Hematopoietic multipotent progenitor cell treated with erythropoietin and hydrocortisone succinate and interleukin-3 and kit ligand, for 6 days (in vitro differentiated cells): ENCODE measurements around the gene TMEM132D.

Source experiments
- DNase-seq: peaks from one replicate; pipeline ENCODE4 v3.0.0-alpha.2; 2015

The TMEM132D gene

GRCh38 chr12:129152351-129153104, 751.3 kb downstream of the TMEM132D start:
- no peak for DNase-seq

GRCh38 chr12:129150721-129151120, 753.1 kb downstream of the TMEM132D start:
- no peak for DNase-seq

GRCh38 chr12:129145381-129145780, 758.4 kb downstream of the TMEM132D start:
- no peak for DNase-seq

- no peak for DNase-seq
These were observed 765.0 kb downstream of the TMEM132D start for GRCh38 chr12:129138776-129139175.

GRCh38 chr12:129136694-129137325, 767.0 kb downstream of the TMEM132D start:
- DNase-seq: no peak

DNA sequence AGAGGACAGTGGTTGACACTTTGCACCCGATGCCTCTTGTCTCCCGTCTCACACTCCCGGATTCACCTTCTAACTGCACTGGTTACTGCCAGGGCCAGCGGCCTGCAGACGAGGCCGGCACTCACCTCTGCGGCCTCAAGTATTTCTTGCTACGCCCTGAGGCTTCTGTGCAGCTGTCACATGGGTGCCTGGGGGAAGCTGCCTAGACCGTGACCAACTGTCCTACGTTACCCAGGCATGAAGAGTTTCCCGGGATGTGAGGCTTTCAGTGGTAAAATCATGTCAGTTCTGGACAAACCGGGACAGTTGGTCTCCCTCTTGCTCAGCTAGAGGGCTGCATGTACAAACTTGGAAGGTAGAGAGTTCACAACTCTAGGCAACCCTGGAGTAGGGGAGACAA, 776.1 kb downstream of the TMEM132D start:
- DNase-seq: no peak

- DNase-seq: no peak
These were observed 776.6 kb downstream of the TMEM132D start for GRCh38 chr12:129127211-129127610.

DNA sequence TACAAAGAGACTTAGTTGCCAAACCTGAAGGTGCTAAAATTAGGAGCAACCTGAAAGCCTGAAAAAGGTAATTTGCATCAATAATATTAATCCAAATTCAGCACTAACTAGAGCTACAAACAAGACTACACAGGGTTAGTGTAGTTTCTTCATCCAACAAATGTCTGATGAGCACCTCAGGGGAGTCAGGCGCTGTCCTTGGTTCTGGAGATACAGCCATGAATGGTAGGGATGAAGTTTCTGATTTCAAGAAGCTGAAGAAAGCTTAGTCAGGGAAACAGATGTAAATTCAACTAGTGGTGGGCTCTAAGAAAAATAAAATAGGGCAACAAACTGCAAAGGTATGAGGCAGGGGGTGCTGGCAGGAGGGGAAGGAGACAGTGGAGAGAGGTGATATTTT, 784.3 kb downstream of the TMEM132D start:
- no peak for DNase-seq

- DNase-seq: no peak
These were observed 788.3 kb downstream of the TMEM132D start for GRCh38 chr12:129115558-129115957.

DNA sequence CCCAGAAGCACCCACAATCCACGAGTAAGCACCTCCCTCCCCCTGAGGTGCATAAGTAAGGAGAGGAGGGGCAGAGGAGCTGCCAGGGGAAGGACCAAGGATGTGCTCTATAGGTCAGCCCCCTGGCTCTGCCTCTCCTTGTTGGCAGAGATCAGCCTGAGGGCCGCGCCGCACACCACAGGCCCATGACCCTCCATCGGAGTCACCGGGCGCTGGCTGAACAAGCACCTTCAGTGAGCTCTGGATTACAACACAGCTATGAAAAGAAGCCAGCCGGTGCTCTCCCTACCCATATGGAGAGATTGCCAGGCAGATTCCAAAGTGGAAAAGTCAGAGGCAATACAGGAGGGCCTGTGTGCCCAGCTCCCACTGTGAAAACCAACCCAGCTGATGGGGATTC, 793.2 kb downstream of the TMEM132D start:
- DNase-seq: no peak

DNA sequence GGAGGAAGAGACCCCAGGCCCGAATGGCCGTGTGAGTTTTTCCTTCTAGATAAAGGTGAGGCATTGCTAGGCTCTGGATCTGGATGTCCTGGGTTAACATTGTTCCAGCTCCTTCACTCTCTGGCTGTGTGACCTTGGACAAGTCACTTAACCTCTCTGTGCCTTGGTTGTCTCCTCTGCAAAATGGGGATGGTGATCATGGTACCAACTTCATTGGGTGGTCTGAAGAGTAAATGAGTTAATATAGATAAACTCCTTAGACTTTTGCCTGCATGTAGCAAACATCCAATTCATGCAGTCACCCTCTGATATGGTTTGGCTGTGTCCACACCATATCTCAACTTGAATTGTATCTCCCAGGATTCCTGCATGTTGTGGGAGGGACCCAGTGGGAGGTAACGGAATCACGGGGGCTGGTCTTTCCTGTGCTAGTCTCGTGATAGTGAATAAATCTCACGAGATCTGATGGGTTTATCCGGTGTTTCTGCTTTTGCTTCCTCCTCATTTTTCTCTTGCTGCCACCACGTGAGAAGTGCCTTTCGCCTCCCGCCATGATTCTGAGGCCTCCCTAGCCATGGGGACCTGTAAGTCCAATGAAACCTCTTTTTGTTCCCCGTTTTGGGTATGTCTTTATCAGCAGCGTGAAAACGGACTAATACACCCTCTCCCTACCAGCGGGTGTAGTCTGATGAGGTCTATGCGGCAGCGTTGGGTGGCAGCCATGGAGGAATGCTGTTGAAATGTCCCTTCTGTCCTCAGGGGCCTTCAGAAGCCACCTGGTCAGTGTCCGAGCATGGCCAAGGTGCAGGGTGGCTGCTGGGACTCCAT, 794.4 kb downstream of the TMEM132D start:
- DNase-seq: no peak

GRCh38 chr12:129106772-129107171, 797.1 kb downstream of the TMEM132D start:
- DNase-seq: no peak

DNA sequence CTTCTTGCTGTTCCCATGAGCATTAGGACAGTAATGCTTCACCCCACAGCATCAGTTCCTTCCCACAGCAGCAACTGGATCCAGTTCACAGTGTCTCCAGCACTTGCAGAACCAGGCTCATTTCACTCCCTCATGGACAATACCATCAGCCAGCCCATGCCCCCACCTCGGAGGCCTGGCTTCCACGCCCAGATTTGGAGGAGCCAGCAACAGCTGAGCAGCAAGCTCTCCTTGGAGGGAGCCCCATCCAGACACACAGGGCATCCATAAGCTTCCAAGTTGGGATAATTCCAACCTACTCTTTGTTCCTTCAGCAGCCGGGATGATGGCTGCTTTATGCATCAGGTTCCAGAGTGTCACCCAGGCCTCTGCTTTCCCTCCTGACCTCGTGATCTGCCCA, 800.6 kb downstream of the TMEM132D start:
- no peak for DNase-seq

- DNase-seq: no peak
These were observed 801.6 kb downstream of the TMEM132D start for GRCh38 chr12:129102233-129102632.

DNA sequence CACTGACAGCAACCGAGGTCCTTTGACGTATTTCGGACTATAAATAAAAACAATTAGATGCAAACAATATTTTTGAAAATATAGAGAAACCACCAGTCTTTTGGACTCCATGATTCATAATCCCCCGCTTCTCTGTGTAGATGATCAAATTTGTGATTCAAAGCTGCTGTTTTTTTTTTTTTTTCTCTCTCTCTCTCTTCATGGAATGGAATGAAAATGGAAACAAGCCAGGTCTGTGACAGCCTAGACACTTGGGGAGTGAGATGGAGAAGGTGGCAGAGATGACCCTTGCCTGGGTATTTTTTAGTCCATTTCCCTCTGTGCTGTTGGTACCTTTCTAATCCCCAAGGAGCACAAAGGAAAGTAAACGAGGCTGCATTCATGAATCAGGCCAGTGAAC, 802.0 kb downstream of the TMEM132D start:
- no peak for DNase-seq

- no peak for DNase-seq
These were observed 802.4 kb downstream of the TMEM132D start for GRCh38 chr12:129101404-129101803.

DNA sequence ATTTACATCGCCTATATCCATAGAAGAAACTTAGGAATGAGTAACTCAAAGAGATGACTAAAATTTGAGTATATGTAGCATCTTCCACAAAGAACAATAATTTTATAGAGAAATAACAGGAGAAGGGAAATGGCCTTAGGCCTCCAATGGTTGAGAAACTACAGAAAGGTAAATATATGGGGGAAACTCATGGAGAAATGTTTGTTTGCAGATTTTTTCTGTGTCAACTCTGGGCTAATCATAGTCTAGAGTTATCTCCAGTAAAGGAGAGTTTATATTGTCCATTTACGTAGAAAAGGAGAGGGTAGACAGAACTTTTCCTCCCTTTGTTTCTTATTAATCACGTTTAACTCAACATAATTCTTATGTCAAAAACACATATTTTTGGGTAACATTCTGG, 806.4 kb downstream of the TMEM132D start:
- no peak for DNase-seq

- no peak for DNase-seq
These were observed 806.9 kb downstream of the TMEM132D start for GRCh38 chr12:129096968-129097367.

DNA sequence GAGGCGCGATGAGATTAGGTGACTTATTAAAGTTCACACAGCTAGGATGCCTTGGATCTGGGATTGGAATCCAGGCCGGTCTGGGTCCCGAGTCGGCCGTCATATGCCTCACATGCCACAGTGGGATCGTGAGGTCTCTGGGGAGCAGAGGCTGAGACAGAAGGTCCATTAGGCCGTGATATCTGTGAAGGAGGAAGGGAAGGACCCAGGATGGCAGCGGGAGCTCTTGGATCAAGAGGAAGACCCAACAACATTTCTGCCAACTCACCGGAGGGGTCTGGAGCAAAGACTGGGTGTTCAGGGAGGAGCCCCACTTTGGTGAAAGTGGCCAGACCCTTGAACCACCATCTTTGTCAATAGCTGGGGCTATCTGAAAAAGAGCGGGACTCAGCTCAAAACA, 807.6 kb downstream of the TMEM132D start:
- no peak for DNase-seq

DNA sequence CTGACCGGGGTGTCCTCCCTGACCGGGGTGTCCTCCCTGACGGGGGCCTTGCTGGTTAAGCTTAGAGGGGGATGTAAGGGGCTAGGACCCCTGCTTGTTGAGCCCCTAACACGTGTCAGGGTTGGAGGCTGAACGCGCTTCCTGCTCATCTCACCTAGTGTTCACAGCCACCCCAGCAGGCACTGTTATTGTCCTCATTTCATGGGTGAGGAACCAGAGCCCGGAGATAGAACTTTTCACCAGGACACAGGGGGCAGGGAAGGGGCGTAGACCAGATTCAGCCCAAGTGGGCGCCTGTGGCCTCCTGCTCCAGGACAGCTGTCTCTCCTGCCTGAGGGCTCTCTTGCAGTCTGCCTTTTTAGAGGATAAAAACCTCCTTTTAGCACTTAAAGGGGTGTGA, 814.2 kb downstream of the TMEM132D start:
- DNase-seq: no peak

DNA sequence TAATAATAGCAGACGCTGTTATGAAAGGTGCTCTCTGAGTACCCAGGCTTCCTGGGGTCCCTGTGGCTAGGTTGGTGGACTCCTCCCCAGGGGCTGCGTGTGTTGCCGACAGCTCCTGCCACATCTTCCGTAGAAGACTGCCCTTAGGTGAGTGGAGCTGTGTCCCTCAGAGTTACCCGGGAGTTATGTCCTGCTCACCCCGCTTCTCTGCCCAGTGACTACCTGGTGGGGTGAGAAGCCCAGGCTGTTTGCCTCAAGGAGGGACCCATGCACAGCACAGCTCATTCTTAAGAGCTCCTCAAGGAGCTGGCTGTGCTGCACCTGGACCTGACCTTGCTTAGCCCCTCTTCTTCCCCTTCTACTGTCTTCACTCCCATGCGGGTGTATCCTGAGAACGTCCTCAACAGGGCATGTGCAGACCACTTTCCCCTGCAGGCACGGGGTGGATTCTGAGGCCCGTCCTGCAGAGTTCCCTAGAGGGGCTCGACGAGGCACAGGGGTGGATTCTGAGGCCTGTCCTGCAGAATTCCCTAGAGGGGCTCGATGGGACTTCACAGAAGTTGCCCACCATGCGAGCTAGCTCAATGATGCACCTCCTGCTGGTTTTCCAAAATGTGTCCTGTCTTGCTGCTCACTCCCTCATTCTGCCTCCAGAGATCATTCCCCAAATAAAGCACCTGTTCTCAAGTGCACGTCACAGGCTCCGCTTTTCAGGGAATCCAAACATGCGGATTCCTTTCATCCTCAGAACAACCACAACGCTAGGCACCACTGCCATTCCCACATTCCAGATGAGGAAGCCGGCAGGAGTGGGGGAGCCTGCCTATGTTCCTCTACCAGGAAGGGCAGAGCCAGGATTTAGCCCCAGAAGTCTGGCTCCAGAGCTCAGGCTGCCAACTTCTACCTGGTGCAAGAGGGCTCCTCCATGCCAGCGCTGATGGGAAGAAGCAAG, 818.7 kb downstream of the TMEM132D start:
- DNase-seq: no peak

- DNase-seq: no peak
These were observed 820.5 kb downstream of the TMEM132D start for GRCh38 chr12:129083121-129083840.
